NCI-H510A treated with DMSO at 0.1 percent for 48 hours (cell line): ENCODE data around the gene IGLL5.
A peak's percentile ranks its signal among the peaks of the same experiment; 100 is the strongest.

Experiments used
- DNase-seq: peaks from one replicate; lab custom pipeline; 2025; lab: John Stamatoyannopoulos, UW

The IGLL5 gene

DNA sequence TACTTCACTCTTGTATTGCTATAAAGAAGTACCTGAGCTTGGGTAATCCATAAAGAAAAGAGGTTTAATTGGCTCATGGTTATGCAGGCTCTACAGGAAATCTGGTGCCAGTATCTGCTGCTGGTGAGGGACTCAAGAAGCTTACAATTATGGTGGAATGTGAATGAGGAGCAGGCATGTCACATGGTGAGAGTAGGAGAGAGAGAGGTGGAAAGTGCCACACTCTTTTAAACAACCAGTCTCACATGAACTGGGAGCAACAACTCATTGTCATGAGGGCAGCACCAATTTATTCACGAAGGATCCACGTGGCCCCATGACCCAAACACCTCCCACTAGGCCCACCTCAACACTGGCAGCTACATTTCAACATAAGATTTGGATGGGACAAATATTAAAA is 24.6 kb upstream of the IGLL5 start:
- DNase-seq: no peak

DNA sequence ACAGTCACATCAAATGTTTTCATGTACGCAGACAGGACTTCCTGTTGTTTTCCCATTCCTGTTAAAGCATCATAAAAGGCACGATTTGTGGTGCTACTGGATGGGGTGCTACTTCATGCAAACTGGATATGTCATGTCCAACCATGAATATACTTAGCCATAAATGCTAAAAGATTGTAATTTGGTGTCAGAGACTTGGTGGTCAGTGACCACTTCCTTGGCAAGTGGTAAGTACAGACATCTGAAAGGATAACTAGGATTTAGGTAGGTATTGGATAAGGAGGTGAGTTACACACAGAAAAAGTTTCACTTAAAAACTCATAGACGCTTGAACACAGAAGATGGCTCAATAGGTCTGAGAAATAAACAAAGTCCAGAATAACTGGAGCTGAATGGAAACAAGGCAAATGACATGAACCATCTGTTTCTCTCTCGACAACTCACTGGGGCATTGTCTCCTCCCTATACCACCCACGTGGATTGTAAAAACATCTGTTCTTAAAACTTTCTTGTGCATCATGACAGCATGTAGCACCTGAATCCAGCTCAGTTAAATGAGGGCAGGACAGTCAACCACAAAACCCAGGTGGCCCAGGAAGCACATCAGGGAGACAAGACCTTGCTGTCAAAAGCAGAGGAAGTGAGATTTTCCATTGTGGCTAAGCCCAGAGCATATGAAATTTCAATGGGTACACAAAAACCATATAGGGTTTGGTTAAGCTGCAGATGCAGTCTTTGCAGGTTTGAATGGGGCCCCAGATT is 22.1 kb upstream of the IGLL5 start:
- no peak for DNase-seq

DNA sequence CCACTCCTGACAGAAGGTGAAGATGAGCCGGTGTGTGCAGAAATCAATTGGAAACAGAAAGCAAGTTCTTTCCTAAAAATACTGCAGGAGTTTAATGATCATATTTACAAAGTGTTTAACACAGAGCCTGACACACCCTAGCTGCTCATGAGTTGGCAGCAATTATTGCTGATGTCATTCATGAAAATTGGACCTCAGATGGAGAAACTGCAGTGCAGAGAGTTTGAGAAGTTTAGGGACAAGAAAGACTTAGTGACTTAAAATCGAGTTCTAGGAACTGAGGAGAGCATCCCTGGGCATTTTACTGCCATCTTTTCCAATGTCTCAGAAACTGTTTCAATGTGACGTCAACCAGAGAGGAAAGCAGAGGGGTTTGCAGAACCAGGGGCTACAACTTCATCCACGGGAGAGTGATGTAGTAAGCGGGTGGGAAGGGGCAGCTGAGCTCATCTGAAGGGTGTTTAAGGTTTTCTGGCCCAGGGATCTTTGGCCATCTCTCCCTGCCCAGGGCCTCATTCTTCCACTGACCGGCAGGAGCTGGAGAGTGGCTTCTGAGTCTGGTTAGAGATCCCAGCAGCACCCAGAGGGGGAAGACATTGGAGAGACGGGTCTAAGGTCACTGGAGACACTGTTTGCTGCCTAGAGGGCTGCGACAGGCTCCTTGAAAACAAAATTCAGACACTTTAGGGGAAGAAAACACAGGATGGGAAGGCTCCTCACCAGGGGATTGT is 21.1 kb upstream of the IGLL5 start:
- DNase-seq: no peak

DNA sequence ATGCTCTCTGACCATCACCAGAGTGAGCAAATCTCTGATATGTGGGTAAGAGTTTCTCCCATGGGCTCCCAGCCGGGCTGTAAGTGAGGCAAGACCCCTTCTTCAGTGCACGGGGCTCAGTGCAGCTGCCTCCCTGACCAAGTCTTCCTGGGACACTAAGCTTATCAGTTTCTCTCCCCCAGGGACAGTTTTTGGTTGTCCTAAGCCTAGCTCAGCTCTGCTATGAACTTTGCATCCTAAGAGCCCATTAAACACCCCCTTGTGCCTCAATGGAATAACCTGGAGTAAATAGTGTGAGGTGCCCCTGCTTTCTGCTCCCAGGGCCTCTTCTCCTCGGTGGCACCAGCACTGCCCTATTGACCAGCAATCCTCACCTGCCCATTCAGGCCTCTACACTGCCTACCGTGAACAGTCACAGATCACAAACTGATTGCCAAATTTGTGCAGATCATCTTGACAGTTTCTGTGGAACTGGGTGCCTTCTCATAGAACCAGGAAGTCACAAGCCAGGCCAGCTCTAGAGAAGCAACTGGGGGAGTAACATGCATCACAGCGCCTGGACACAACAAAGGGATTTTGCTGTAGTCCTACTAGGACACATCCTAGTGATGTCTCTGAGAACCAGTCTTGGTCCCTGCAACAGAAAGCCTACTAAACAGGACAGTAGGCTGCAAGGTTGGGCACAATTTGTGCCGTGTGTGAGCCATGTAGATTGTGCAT is 19.5 kb upstream of the IGLL5 start:
- no peak for DNase-seq

DNA sequence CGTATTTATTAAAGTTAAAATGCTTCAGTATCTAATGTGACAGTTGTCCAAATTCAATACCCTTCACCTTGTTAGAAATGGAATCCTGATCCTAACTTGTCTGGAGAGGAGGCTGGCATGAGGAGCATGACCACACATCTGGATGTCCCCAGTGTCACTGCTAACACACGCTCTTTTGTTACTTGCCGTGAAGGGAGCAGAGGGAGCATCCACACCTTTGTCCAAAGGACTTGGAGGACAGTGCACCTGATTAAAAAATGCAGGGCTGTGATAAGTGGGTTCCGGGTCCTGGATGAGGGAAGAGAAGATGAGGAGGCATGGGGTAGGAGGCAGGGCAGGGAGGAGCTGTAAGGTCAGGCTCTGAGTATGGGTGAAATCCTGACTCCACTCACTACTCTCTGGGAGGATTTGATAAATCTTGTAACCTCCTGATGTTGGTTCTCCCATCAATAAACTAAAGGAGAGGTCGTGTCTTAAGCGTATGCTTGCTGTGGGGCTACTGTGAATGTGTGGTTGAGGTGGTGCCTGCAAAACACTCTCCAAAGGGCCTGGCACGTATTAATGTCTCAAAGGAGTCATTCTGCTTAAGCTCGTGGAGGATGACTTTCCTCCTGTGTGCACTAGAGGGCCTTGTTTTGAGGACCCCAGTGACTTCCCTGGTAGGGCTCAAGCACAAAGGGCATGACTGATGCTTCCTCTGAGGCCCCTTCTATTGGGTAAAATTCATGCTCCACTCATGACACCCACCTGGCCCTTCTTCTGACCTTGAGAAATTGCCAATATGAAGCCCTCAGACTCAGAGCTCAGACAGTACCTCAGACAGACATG is 16.8 kb upstream of the IGLL5 start:
- no peak for DNase-seq

DNA sequence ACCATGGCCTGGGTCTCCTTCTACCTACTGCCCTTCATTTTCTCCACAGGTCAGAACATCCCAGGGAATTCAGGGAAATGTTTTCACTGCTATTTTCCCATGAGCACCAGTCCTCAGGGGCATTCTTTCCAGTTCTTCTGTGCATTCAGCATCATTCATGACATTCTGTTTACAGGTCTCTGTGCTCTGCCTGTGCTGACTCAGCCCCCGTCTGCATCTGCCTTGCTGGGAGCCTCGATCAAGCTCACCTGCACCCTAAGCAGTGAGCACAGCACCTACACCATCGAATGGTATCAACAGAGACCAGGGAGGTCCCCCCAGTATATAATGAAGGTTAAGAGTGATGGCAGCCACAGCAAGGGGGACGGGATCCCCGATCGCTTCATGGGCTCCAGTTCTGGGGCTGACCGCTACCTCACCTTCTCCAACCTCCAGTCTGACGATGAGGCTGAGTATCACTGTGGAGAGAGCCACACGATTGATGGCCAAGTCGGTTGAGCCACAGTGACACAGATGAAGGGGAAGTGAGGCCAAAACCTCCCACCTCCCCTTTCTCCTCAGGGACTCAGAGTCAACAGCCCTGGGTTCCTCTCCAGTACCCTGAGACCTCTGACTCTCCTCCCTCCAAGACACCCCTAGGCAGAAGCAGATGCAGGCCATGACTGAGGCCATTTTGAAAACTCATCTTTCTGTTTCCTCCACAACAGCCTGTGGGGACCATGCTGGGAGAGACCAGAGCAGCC is 15.9 kb upstream of the IGLL5 start:
- DNase-seq: no peak

DNA sequence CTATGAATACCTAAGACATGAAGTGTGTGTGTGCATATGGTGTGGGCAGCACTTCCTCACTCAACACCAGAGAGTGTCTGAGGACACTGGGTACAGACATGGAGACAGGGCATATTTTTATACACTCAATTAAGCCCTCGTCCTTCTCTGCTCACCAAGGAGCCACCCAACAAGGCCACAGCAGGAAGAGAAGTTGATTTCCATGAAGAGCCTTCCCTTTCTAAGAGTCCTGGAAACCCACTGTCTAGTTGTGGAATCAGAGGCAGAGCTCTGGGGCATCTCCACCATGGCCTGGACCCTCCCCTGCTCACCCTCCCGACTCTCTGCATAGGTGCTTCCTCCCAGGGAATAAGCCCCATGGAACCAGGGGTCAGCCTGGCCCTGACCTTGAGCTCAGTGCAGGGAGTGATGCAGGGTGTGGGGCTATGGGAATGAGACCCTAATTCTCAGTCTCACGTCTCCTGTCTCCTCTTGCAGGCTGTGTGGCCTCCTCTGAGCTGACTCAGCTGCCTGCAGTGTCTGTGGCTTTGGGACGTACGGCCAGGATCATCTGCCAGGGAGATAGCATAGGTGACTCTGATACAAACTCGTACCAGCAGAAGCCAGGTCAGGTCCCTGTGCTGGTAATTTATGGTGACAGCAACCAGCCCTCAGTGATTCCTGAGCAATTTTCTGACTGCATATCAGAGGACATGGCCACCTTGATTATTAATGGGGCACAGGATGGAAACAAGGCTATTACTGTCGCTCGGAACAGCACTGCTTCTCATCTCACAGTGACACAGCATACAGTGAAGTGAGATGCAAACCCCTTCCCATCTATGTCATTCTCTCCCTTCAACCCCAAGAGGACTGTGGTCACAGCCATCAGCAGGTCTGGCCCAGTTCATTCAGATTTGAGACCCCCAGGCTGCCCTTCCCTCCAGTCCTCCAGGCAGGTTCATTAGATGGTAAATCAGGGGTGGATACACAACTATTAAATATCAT is 14.6 kb upstream of the IGLL5 start:
- no peak for DNase-seq

DNA sequence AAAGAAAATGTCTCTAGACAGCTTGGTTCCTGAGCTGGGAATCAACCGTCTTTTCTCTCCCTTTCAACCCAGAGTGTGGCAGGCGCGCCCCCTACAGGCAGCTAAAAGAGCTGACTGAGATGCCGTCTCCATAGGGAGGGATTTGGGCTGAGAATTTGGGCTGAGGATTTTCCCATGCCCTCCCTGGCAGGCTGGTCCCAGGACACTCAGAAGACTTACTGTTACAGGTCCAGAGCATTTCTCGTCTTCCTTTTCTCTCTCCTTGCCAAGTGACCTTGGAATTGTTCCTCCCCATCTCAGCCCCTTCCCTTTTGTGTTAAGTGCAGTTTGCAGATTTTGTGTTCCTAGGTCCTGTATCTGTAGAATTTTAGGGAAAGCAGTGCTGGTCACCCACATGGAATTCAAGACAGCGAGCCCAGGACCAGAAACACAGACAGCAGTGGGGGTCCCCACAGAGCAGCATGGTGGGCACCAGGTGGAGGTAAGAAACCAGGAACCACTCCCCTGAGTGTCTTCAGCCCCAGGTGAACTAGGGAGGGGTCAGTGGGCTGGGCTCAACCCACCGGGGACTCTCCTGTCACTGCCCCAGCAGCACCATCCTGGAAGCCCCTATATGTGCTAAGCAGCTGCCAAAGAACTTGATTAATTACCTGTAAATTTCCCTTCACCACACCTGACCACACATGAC is 9.9 kb upstream of the IGLL5 start:
- peak; percentile 67 for DNase-seq

DNA sequence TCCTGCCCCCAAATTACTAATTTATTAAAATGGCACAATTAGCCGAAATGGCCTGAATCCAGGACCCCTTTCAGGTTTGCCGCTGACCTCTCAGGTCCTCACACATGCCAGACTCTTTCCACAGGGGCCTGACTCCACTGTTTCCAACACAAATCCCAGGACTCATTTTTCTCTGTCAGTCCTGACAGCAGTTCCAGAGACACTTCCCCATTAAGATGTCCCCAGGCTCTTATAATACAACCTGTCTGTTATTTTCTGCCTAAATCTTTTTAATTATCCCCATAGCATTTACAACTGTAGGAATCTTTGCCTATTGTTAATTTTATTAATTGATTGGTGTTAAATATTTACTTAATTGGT is 9.4 kb upstream of the IGLL5 start:
- no peak for DNase-seq

DNA sequence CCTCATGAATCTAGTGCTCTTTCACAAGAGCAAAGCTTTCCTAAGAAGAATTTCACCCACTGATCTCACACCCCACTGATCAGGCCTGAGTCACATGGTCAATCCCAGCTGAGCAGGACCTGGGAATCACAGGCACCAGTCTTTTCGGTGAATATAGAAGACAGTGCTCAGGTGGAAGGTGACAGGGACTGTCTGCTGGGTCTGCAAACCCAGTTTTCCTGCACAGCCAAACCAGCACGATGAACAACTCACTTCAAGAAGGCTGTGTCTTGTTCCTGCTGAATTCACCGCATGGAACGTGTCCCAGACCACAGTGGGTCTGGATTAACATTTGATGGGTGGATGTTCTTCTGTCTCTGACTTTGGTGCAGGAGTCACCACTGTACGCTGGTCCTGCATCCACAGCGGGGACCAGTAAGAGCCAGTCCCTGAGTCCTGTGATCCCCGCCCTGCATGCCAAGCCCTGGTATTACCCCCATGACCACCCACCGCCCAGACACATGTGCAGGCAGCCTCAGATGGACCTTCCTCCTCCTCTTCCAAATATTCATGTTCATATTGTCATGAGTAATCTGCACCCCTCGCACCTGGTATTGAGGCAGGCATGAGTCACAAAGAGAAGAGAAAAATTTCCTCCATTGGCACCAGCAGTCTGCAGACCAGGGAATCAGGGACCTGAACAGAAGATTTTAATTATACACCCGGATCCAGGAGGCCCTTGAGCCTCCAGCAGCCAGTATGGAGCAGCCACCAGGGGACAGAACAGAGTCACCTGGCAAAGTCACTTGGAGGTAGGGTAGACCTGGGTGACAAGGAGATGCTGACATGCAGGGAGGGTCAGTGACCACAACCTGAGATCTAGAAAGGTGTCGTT is 8.6 kb upstream of the IGLL5 start:
- DNase-seq: no peak

DNA sequence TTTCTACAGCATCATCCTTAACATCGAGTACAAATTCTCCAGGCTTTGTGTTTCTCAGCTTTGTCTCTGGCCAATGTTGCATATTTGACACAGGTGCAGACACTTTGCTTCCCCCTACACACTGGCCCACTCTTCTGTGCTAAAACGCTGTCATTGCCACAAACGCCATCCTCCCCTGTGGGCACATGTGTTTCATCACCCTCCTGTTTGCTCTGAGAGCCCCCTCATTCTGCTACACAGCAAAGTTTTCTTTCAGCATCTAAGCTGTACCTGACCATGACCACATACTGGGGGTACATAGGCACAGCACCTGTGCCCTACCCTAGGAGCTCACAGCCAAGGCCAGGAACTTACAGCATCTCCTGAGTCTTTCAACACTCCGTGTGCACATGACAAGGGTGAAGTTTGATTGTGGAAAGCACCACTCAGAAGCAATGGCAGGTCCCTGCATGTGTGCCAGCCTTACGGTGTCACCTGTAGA is 7.9 kb upstream of the IGLL5 start:
- no peak for DNase-seq

DNA sequence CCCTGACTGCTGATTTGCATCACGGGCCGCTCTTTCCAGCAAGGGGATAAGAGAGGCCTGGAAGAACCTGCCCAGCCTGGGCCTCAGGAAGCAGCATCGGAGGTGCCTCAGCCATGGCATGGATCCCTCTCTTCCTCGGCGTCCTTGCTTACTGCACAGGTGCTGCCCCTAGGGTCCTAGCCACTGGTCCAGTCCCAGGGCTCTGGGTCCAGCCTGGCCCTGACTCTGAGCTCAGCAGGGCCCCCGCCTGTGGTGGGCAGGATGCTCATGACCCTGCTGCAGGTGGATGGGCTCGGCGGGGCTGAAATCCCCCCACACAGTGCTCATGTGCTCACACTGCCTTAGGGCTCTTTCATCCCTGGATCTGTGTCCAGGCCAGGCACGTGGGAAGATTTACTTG is 7.0 kb upstream of the IGLL5 start:
- DNase-seq: no peak

DNA sequence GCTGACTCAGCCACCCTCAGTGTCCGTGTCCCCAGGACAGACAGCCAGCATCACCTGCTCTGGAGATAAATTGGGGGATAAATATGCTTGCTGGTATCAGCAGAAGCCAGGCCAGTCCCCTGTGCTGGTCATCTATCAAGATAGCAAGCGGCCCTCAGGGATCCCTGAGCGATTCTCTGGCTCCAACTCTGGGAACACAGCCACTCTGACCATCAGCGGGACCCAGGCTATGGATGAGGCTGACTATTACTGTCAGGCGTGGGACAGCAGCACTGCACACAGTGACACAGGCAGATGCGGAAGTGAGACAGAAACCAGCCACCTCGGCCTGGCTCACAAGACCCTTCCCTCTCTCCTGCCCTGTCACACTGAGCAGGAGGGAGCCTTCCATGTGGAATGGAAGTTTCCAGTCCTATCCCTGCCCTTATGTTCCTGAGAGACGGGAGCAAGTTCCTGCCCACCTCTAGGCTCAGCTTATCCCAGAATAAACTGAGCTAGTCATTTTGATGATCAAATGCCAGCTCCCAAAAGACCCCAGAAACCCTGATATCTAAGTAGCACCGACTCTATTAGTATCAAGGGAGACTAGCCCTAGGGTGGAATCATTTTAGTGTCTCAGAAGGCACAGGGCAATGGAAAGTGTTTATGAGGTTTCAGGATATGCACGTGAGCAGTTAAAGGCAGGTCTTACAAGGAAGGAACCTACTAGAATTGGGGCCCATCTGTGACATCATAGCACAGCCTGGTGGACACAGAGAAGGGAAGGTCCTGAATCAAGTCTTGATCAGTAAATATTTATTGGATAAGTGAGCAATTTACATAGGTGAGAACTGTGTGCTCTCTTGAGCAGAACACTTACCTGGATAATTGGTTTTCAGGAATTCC is 6.3 kb upstream of the IGLL5 start:
- peak; percentile 25 for DNase-seq

DNA sequence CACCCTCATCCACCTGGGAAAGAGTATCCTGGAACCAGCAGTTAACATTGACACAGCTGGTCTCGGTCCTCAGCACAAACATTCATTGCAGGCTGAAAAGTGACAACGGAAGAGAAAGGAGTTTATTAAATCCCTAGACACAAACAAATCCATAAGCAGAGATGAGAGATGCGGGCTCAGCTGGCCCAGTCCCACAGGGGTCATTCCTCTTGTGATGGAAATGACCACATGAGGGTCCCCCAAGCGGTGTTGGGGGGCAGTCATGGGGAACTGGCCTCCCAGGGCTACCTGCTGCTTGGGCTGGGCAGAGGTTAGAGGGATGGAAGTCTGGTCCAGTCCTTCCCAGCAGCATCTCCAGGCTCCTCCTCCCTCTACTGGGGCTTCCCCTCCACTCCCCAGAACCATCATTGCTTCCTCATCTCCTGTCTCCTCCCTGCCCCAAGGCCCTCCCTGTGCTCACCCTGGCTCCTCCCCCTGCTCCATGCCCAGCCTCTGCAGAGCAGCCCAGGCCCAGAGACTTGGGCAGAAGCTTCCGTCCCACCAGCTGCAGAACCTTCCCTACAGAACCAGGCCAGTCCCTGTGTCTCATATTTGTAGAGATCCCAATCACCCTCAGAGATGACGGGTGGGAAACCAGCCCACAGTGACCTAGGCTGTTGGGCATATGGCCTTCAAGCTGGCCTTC is 5.4 kb upstream of the IGLL5 start:
- peak; percentile 5 for DNase-seq

DNA sequence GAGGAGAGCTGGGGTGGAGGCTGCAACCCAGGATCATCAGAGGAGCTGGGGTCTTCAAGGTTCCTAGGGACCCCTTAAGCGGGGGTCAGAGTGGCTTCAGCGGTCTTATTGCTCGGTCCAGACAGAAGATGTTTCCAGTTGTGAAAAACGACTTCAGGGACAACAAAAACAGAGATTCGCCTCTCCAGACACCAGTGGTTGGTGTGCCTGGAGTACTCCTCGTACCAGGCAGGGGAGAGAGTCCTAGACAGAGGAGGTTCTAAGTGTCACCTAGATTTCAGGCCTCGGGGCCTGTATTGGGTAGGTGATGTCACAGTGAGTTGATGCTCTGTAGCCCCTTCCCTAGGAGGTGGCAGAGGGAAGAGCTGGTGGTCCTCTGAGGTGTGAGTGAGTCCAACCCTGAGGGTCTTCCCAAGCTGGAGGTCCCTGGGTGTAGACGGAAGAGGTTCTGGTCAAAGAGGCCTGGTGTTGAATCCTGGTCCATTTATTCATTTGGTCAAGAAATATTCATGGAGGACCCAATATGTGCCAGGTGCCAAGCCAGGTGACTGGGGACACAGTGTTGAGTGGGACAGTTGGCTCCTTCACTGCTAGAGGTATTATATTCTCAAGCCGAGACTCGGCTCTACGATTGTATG is 4.4 kb upstream of the IGLL5 start:
- no peak for DNase-seq
